ENCODE measurements around the gene EOMES. TPM values are rescaled to one million over a fixed set of nuclear protein-coding genes. Genes with fewer than 3 reads are reported as not detected.
A peak's percentile ranks its signal among the peaks of the same experiment; 100 is the strongest.
"Not testable (repeated sequence)": the region's sequence is repeated elsewhere in the genome, so short reads cannot be mapped to it uniquely, and the experiment has no call there.

The EOMES gene
- total RNA-seq (under 1 TPM in 3 of 4 donors, not detected in 1; 0.17 to 0.29 (median 0.17) TPM), polyA plus RNA-seq (0.09 TPM)
- long read RNA-seq, donor 1 = 0 reads
- long read RNA-seq, donor 2 = 0 reads
- long read RNA-seq, donor 3 = 0 reads
- long read RNA-seq, donor 4 = 0 reads

- H3K27me3 ChIP-seq (ENCODE audit: control insufficient read depth, insufficient read depth) = peaks cover 2% of the 10 kb centered on the region
- 1% methylated on average over 81 of the region's 81 CpGs for WGBS
- H3K27ac ChIP-seq (ENCODE audit: low read length) = no peak within 1 kb of the TSS
- H3K4me3 ChIP-seq (ENCODE audit: low read length) = peak within 1 kb of the TSS; percentile 48
- intact Hi-C loops (cut with DNase I) = no loop called here
- ATAC-seq (peak; percentile 43 to 59), DNase-seq (peak in 2 of 3 donors; percentile 64 to 69)
- peaks cover 3% of the 10 kb centered on the region for H3K4me1 ChIP-seq (ENCODE audit: control insufficient read depth, insufficient read depth, low read length)
- H3K9me3 ChIP-seq (ENCODE audit: control insufficient read depth, low read length) = no peaks in the 10 kb centered on the region
These were observed at the start of gene EOMES for GRCh38 chr3:27721717-27722564. EOMES (minus strand) TSS chr3:27722323; CDS start chr3:27722294, 29 bp downstream.

GRCh38 chr3:27770384-27770783 lies 48.3 kb upstream of the EOMES start:
- H3K9me3 ChIP-seq (ENCODE audit: control insufficient read depth, low read length); H3K4me1 ChIP-seq (ENCODE audit: control insufficient read depth, insufficient read depth, low read length); H3K4me3 ChIP-seq (ENCODE audit: low read length); ATAC-seq; H3K27ac ChIP-seq (ENCODE audit: low read length); intact Hi-C loops (cut with DNase I); DNase-seq; H3K27me3 ChIP-seq (ENCODE audit: control insufficient read depth, insufficient read depth): not testable (repeated sequence)
- WGBS = 19% methylated on average over 3 of the region's 4 CpGs

- Histone ChIP-seq H3K27me3 (ENCODE audit: control insufficient read depth, insufficient read depth) (no peaks in the 10 kb centered on the region), H3K9me3 (ENCODE audit: control insufficient read depth, low read length) (no peaks in the 10 kb centered on the region), H3K27ac (ENCODE audit: low read length) (no peak overlapping the region), H3K4me3 (ENCODE audit: low read length) (no peak overlapping the region), H3K4me1 (ENCODE audit: control insufficient read depth, insufficient read depth, low read length) (no peaks in the 10 kb centered on the region)
- DNase-seq (no peak), ATAC-seq (no peak)
- intact Hi-C loops (cut with DNase I) = no loop called here
- 42% methylated on average over 3 of the region's 3 CpGs for WGBS
These were observed 44.9 kb upstream of the EOMES start for GRCh38 chr3:27767000-27767399.

GRCh38 chr3:27758083-27758482 lies 36.0 kb upstream of the EOMES start:
- no peak for DNase-seq
- intact Hi-C loops (cut with DNase I) = no loop called here
- ATAC-seq = no peak
- Histone ChIP-seq H3K4me1 (ENCODE audit: control insufficient read depth, insufficient read depth, low read length) (no peaks in the 10 kb centered on the region), H3K4me3 (ENCODE audit: low read length) (no peak overlapping the region), H3K27ac (ENCODE audit: low read length) (no peak overlapping the region), H3K27me3 (ENCODE audit: control insufficient read depth, insufficient read depth) (peaks cover 2% of the 10 kb centered on the region), H3K9me3 (ENCODE audit: control insufficient read depth, low read length) (no peaks in the 10 kb centered on the region)
- 84% methylated on average over 1 of the region's 1 CpG for WGBS

- intact Hi-C loops (cut with DNase I) = no loop called here
These were observed 34.8 kb upstream of the EOMES start for GRCh38 chr3:27756877-27757276.

GRCh38 chr3:27752926-27753325 lies 30.8 kb upstream of the EOMES start:
- ATAC-seq (no peak), DNase-seq (no peak)
- 90% methylated on average over 1 of the region's 1 CpG for WGBS
- intact Hi-C loops (cut with DNase I) = no loop called here
- no peak overlapping the region for H3K4me3 ChIP-seq (ENCODE audit: low read length)
- no peak overlapping the region for H3K27ac ChIP-seq (ENCODE audit: low read length)
- no peaks in the 10 kb centered on the region for H3K9me3 ChIP-seq (ENCODE audit: control insufficient read depth, low read length)
- peaks cover 2% of the 10 kb centered on the region for H3K27me3 ChIP-seq (ENCODE audit: control insufficient read depth, insufficient read depth)
- H3K4me1 ChIP-seq (ENCODE audit: control insufficient read depth, insufficient read depth, low read length) = no peaks in the 10 kb centered on the region

More at GRCh38 chr3:27756877-27757276, 34.8 kb upstream of the EOMES start:
- Histone ChIP-seq H3K4me3 (ENCODE audit: low read length) (no peak overlapping the region), H3K27me3 (ENCODE audit: control insufficient read depth, insufficient read depth) (peaks cover 2% of the 10 kb centered on the region), H3K27ac (ENCODE audit: low read length) (no peak overlapping the region), H3K9me3 (ENCODE audit: control insufficient read depth, low read length) (no peaks in the 10 kb centered on the region), H3K4me1 (ENCODE audit: control insufficient read depth, insufficient read depth, low read length) (no peaks in the 10 kb centered on the region)
- DNase-seq = no peak
- ATAC-seq = no peak
- WGBS = 70% methylated on average over 2 of the region's 2 CpGs

- no peak for DNase-seq
- no peak for ATAC-seq
- H3K27ac ChIP-seq (ENCODE audit: low read length) = no peak overlapping the region
- H3K4me1 ChIP-seq (ENCODE audit: control insufficient read depth, insufficient read depth, low read length) = no peaks in the 10 kb centered on the region
- 69% methylated on average over 1 of the region's 1 CpG for WGBS
- intact Hi-C loops (cut with DNase I) = no loop called here
- no peaks in the 10 kb centered on the region for H3K9me3 ChIP-seq (ENCODE audit: control insufficient read depth, low read length)
- peaks cover under 1% of the 10 kb centered on the region for H3K27me3 ChIP-seq (ENCODE audit: control insufficient read depth, insufficient read depth)
- H3K4me3 ChIP-seq (ENCODE audit: low read length) = no peak overlapping the region
These were observed 27.5 kb upstream of the EOMES start for GRCh38 chr3:27749643-27750042.

GRCh38 chr3:27746838-27747237 lies 24.7 kb upstream of the EOMES start:
- Histone ChIP-seq H3K4me3 (ENCODE audit: low read length) (no peak overlapping the region), H3K4me1 (ENCODE audit: control insufficient read depth, insufficient read depth, low read length) (no peaks in the 10 kb centered on the region), H3K27me3 (ENCODE audit: control insufficient read depth, insufficient read depth) (no peaks in the 10 kb centered on the region), H3K9me3 (ENCODE audit: control insufficient read depth, low read length) (no peaks in the 10 kb centered on the region), H3K27ac (ENCODE audit: low read length) (no peak overlapping the region)
- intact Hi-C loops (cut with DNase I) = no loop called here
- 76% methylated on average over 3 of the region's 3 CpGs for WGBS
- DNase-seq = no peak
- no peak for ATAC-seq

GRCh38 chr3:27740854-27741253 lies 18.7 kb upstream of the EOMES start:
- no peaks in the 10 kb centered on the region for H3K4me1 ChIP-seq (ENCODE audit: control insufficient read depth, insufficient read depth, low read length)
- DNase-seq (no peak), ATAC-seq (no peak)
- intact Hi-C loops (cut with DNase I) = no loop called here
- H3K27me3 ChIP-seq (ENCODE audit: control insufficient read depth, insufficient read depth) = no peaks in the 10 kb centered on the region
- 70% methylated on average over 2 of the region's 2 CpGs for WGBS
- H3K27ac ChIP-seq (ENCODE audit: low read length) = no peak overlapping the region
- no peak overlapping the region for H3K4me3 ChIP-seq (ENCODE audit: low read length)
- H3K9me3 ChIP-seq (ENCODE audit: control insufficient read depth, low read length) = no peaks in the 10 kb centered on the region

GRCh38 chr3:27737091-27737490 lies 15.0 kb upstream of the EOMES start:
- no peaks in the 10 kb centered on the region for H3K27me3 ChIP-seq (ENCODE audit: control insufficient read depth, insufficient read depth)
- no peak overlapping the region for H3K27ac ChIP-seq (ENCODE audit: low read length)
- H3K4me3 ChIP-seq (ENCODE audit: low read length) = no peak overlapping the region
- H3K4me1 ChIP-seq (ENCODE audit: control insufficient read depth, insufficient read depth, low read length) = no peaks in the 10 kb centered on the region
- intact Hi-C loops (cut with DNase I) = no loop called here
- DNase-seq (no peak), ATAC-seq (no peak)
- H3K9me3 ChIP-seq (ENCODE audit: control insufficient read depth, low read length) = no peaks in the 10 kb centered on the region

GRCh38 chr3:27730774-27731659 lies 8.9 kb upstream of the EOMES start:
- no peaks in the 10 kb centered on the region for H3K9me3 ChIP-seq (ENCODE audit: control insufficient read depth, low read length)
- no peaks in the 10 kb centered on the region for H3K4me1 ChIP-seq (ENCODE audit: control insufficient read depth, insufficient read depth, low read length)
- no peaks in the 10 kb centered on the region for H3K27me3 ChIP-seq (ENCODE audit: control insufficient read depth, insufficient read depth)
- ATAC-seq = no peak
- intact Hi-C loops (cut with DNase I) = no loop called here
- DNase-seq = no peak
- WGBS = 4% methylated on average over 31 of the region's 31 CpGs
- no peak overlapping the region for H3K27ac ChIP-seq (ENCODE audit: low read length)
- no peak overlapping the region for H3K4me3 ChIP-seq (ENCODE audit: low read length)

All from right cardiac atrium (tissue), 5 donors.